Amniotic epithelial cell (primary cell): ENCODE results near the gene KCNT2.
A peak's percentile ranks its signal among the peaks of the same experiment; 100 is the strongest.

Experiments
- DNase-seq: peaks from one replicate; pipeline ENCODE4 v3.0.0-alpha.2; 2010; ENCODE audit warnings: low read depth

The KCNT2 gene

DNA sequence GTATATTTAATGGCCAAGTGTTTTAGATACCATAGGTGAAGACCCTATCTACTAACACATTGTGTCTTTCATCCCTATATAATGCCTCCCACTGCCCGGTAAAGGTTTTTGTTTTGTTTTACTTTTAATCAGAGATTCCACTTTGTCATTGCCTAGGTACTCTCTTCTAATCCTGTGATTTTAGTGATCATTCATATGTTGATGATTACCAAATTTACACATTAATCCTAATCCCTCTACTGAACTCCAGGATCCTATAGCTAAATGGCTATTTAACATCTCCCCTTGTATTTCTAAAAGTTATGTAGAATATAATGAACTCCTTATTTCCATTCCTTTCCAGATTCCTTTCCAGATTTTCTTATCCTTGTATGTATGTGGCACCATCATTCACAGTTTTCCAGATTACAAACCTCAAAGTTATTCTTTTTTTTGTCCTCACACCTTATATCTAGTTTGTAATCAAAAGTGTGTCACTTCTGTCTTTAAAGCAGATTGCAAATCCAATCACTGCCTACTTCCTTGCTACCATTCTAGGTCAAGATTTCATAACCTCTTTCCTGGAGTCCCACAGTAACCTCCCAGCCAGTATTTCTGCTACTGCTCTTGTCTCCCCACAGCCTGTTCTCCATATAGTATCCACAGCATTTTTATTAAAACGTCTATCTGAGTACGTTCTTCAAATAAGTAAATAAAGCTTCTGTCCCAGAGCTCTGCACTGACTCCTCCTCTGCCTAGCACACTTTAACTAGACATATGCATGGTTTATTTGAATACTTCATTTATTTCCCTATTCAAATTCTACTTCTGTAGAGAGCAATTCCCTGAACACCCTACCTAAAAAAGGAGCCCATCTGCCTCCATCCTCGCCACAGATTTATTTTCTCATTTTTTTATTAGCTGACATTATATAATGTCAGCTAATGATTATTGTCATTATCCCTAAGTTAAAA is 157.8 kb downstream of the KCNT2 start:
- no peak for DNase-seq

GRCh38 chr1:196449460-196449859 is 158.8 kb downstream of the KCNT2 start:
- DNase-seq = no peak

DNA sequence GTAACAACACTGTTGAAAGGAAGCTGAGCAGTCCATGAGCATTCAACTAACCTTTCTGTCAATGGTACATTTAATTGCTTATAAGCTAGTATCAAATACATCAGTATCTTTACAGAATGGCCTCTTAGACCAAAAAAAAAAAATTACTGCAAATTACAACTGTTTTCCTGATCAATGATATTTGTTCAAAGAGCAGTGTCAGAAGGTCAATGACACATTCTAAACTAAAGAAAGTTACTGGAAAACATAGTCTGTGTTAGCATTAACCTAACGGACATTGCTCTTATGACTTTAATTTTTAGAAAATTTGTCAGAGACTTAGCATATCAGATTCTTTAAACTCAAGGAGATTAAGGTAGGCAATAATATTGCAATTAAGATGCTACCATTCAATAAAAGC is 162.5 kb downstream of the KCNT2 start:
- DNase-seq = no peak

DNA sequence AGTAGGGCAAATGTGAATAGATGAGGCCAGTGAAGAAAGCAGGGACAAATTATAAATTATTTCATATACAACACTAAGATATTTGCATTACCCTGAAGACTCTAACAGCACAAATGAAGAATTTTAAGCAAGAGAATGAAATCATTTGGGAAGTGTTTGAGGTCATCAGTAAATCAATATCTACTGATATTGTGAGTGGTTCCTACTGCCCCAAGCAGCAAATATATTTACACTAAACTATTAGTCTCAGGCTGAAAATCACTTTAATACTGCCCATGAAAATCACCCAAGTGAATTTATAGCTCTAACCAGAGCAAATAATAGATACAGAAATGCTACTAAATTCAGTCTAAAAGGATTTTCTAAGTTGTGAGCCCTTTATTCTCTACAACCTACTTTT is 163.6 kb downstream of the KCNT2 start:
- DNase-seq = no peak

- no peak for DNase-seq
These were observed 165.9 kb downstream of the KCNT2 start for GRCh38 chr1:196442366-196442765.

DNA sequence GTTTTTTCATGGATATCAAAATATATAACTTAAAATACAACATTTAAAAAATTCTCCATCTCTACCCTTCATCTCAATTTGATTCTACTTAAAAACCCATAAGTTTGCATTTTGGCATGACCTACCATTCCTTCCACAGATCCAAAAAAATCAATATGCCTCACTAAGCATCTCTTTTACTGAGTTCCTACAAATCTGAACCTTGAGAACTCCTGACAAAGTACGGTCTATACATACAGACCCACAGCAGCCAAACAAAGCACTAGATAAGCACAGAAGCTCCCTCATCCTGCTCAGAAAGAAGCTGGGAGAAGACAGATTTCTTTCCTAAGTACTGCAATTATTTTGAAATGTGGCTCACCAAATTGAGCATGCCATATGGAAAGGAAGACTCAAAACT is 167.5 kb downstream of the KCNT2 start:
- DNase-seq = no peak

GRCh38 chr1:196438329-196438728 is 169.9 kb downstream of the KCNT2 start:
- DNase-seq = peak; percentile 32

DNA sequence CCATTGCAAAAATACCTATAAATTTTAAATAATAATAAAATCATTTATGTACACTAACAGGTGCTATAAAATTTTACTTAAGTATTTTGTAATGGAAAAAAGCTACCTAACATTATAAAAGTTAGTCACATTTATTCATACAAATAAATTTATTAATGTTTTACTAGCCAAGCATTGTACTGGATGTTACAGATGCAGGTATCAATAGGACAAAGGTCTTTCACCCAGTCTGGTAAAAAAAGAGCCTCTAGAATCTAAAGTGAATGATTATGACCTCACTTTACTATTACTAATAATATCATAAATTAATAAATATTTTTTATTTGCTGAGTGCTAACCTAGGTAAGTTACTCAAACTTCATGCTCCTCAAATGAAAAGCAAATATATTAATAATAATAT is 170.6 kb downstream of the KCNT2 start:
- DNase-seq = no peak

GRCh38 chr1:196433000-196433399 is 175.2 kb downstream of the KCNT2 start:
- no peak for DNase-seq

GRCh38 chr1:196427976-196428734 is 180.1 kb downstream of the KCNT2 start:
- no peak for DNase-seq

- no peak for DNase-seq
These were observed 182.7 kb downstream of the KCNT2 start for GRCh38 chr1:196425513-196425912.

GRCh38 chr1:196423612-196424011 is 184.6 kb downstream of the KCNT2 start:
- peak; percentile 60 for DNase-seq

GRCh38 chr1:196418772-196419171 is 189.5 kb downstream of the KCNT2 start:
- DNase-seq = no peak

- no peak for DNase-seq
These were observed 192.3 kb downstream of the KCNT2 start for GRCh38 chr1:196415978-196416377.

DNA sequence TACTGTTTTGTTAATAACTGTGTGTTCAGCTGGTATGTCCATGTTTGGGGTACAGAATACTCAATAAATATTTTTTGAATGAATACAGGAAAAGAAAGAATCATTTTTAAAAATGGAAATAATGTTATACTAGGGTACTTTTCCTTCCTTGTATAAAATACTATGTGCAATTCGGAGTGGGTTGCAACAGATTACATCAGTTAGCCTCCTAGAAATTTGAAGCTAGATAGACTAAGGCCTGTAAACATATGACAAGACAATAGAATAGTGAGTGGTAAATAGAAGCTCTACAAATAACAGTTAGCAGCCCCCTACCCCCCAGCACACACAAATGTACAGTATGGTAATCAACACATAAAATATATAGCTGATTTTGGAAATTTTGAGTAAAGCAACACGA is 195.9 kb downstream of the KCNT2 start:
- DNase-seq = no peak

- no peak for DNase-seq
These were observed 197.5 kb downstream of the KCNT2 start for GRCh38 chr1:196410768-196411167.

GRCh38 chr1:196409586-196409985 is 198.7 kb downstream of the KCNT2 start:
- DNase-seq = no peak

GRCh38 chr1:196407358-196408051 is 200.7 kb downstream of the KCNT2 start:
- DNase-seq = peak; percentile 68

DNA sequence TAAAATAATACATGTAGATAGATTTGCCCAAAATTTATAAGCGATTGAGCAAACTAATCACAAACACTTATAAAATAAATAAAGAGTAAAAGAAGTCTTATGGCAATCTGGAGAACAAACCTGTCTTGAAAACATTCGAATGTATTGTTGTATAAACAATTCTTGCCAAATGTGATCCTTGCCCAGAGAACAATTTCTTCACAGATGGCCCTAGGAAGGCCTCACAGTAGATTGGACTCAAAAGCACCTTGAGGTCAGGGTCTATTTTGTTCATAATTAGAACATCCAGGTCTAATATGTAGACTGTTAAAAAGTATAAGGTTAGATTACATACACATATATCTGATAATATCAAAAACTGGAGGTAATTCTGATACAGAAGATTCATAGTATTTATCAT is 202.4 kb downstream of the KCNT2 start:
- no peak for DNase-seq

- peak; percentile 89 for DNase-seq
These were observed 204.2 kb downstream of the KCNT2 start for GRCh38 chr1:196403803-196404690.

DNA sequence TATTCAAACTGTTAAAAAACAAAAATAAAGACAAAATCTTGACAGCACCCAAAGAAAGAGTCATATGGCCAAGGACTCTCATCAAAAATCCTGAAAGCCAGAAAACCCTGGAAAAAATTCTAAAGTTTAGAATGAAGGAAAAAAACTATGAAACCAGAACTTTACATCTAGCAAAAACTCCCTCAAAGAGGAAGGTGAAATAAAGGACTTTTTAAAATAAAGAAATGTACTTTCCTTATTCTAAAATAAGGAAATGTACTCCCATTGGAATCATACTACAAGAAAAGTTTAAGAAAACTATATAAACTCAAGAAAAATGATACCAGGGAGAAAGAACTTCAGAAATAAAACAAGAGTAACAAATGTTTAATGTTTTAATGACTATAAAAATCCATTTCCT is 206.3 kb downstream of the KCNT2 start:
- DNase-seq = no peak

- no peak for DNase-seq
These were observed 206.8 kb downstream of the KCNT2 start for GRCh38 chr1:196401452-196401833.
